Measurements from ENCODE around the gene CDKN1A. TPM values are rescaled to one million over a fixed set of nuclear protein-coding genes. Genes with fewer than 3 reads are reported as not detected.

CDKN1A gene
- 10 to 100 TPM; 31.5 to 83.0 TPM for total RNA-seq
- long read RNA-seq, transcript CDKN1A-201 (3 exons, 2,180 nt), result major isoform, 131 of 152 reads
- long read RNA-seq, transcript CDKN1A-203 (3 exons, 2,267 nt), result minor isoform, 6 of 152 reads
- long read RNA-seq, partial matches to known transcripts, result 12 of 152 reads
- long read RNA-seq, other reads (novel, unspliced or antisense), result 3 of 152 reads

DNA sequence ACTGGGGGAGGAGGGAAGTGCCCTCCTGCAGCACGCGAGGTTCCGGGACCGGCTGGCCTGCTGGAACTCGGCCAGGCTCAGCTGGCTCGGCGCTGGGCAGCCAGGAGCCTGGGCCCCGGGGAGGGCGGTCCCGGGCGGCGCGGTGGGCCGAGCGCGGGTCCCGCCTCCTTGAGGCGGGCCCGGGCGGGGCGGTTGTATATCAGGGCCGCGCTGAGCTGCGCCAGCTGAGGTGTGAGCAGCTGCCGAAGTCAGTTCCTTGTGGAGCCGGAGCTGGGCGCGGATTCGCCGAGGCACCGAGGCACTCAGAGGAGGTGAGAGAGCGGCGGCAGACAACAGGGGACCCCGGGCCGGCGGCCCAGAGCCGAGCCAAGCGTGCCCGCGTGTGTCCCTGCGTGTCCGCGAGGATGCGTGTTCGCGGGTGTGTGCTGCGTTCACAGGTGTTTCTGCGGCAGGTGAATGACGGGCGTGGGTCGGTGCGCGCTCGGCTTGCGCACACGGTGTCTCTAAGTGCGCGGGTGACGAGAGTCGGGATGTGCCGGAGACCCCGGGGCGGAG is at the start of gene CDKN1A:
CDKN1A (plus strand) TSS at position 227 of the 555 bp plus-strand sequence. CDS start 5,388 bp downstream, outside the sequence.
- ATAC-seq (peak; percentile 83 to 87), DNase-seq (peak; percentile 94)
- intact Hi-C loops (cut with DNase I), result no loop called here

DNA sequence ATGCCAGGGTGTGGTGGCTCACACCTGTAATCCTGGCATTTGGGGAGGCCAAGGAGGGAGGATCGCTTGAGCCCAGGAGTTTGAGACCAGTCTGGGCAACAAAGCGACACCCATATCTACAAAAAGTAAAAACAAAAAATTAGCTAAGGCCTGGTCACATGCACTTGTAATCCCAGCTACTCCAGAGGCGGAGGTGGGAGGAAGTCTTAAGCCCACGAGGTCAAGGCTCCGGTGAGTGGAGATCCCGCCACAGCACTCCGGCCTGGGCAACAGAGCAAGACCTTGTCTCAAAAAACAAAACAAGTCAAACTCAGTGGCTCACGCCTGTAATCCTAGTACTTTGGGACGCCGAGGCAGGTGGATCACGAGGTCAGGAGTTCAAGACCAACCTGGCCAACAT is 48.7 kb upstream of the CDKN1A start:
- DNase-seq, result no peak
- ATAC-seq, result no peak
- intact Hi-C loops (cut with DNase I), result loop anchor here in 1 of 2 donors (10.0 kb wide), 1 partner anchor 125 kb away; no protein-coding TSS in a partner anchor

DNA sequence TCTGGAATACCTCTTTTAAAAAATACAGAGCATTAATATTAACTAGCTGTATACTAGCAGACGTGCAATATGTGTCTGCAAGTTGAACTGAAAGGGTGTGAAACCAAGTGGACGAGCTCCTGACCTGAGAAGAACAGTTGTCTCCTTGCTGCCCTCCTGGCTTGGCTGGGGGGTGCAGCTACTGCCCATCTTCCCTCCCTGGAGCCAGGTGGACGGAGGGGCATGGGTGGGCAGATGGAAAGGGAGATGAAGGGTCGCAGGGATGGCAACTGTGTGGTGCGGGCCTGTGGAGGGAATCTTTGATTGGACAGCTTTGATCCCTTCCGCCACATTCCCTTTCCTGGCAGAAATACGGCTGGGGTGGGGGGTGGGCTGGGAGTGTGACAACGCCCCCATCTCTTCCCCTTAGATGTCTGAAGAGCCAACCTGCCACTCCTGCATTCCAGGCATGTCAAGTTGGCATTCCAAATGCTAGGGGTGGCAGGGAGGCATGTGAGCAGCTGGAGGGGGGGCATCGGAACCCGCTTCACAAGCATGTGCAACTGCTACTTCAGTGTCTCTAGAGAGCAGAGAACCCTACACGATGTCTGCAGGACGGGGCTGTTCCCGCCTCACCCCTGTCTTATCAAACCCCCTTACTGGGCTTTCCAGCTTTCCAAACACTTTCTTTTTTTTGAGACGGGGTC is 47.0 kb upstream of the CDKN1A start:
- no peak for ATAC-seq
- no peak for DNase-seq
- intact Hi-C loops (cut with DNase I), result no loop called here

DNA sequence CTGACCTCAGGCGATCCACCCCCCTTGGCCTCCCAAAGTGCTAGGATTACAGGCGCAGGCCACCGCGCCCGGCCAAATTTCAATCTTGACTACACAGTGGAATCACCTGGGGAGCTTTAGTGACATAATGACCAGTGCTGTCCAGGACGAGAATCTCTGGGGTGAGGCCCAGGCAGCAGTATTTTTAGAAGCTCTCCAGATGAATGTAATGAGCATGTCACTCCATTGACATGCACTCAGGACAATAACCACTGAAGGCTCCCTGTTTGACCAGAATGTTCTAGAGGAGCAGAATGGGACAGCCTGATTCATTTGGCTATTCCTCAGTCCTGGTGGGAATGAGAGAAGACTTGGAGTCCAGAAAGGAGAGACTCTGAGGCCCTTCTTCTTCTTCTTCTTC is 45.1 kb upstream of the CDKN1A start:
- DNase-seq (no peak), ATAC-seq (peak; percentile 35 to 45)
- intact Hi-C loops (cut with DNase I), result no loop called here

DNA sequence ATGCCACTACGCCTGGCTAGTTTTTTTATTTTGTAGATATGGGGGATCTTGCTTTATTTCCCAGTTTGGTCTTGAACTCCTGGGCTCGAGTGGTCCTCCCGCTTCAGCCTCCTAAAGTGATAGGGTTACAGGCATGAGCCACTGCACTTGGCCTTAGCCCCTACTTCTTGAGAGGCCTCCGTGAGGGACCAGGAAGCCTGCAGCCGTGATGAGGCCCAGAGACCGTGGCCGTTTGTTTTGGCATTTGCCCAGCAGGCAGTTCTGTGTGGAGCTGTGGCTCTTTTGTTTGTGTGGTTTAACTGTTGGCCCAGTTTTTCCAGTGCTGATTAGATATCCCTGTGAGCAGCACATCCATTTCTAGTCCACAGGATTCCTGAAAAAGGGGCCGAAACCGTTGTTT is 44.6 kb upstream of the CDKN1A start:
- ATAC-seq (peak; percentile 83 to 84), DNase-seq (peak; percentile 89)
- intact Hi-C loops (cut with DNase I), result no loop called here

DNA sequence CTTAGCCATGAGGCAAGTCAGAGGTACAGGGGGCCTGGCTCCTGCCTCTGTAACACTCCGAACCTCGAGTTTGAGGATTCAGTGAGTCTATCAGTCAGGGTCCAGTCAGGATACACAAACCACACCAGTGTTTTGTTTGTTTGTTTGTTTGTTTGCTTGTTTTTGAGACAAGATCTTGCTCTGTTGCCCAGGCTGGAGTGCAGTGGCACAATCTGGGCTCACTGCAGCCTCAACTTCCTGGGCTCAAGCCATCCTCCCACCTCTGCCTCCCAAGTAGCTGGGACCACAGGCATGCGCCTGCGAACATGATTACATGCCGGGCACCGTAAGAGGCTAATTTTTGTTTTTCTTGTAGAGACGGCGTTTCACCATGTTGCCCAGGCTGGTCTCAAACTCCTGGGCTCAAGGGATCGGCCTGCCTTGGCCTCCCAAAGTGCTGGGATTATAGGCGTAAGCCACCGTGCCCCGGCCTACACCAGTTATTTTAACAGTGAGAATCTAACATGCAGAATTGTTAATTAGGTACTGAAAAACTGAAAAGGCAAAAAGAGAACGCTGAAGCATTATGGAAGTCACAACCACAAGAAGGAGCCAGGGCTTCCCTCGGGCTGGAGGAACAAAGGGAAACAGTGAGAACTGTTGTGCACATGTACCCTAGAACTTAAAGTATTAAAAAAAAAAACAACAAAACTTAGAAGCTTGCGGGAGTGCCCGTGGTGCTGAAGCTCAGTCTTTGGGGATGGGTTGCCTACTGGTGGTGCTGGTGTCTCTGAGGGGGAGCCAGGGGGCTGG is 44.0 kb upstream of the CDKN1A start:
- intact Hi-C loops (cut with DNase I), result no loop called here
- DNase-seq (no peak), ATAC-seq (no peak)

DNA sequence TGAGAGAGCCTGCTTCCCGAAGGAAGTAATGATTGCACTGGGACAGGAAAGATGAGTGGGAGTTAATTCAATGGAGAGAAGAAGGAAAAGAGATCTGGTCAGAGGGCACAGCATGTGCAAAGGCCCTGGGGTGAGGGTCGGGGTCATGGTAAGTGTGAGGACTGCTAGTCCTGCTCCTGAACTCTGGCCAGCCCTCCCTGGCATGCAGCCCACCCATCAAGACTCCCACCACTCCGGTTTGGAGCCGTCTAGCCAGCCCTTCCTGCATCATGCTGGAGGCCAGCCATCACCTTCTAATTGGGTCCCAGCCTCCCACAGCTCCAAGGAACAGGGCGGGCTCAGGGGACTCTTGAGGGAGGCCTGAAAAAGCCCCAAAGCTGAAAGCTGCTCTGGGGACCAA is 42.2 kb upstream of the CDKN1A start:
- no peak for ATAC-seq
- peak; percentile 42 for DNase-seq
- intact Hi-C loops (cut with DNase I), result no loop called here

DNA sequence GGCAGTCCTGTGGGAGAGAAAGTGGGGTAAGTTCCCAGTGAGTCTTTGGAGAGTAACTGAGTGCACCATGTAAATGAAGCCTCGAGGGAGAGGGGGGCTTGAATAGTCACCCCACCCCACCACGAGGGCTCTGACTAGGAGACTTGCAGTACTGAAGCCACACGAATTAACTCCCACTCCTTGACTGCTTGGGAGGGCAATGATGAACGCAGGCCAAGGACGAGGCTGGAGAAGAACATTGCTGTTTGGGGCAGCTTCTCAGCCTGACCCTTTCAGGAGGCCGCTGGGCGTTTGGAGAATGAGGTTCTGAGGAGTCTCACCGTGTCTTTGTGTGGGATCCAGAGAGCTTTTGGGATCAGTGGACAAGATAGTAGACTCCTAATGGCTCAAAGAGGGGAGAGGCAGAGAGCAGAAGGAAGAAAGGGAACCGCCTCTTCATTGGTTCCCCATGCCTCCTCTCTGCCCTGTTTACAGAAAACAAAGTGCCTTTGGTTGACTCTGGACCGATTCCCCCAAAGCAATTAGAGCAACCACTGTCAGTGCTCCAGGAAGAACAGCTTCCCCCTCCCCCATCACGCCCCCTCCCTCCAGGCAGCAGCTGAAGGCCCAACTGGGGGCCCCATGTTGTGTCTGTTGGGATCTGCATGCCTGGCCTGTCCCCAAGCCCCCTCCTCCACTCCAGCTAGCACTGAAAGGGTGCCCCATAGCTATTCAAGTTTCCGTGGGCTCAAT is 41.7 kb upstream of the CDKN1A start:
- intact Hi-C loops (cut with DNase I), result no loop called here
- DNase-seq, result no peak
- ATAC-seq, result no peak

DNA sequence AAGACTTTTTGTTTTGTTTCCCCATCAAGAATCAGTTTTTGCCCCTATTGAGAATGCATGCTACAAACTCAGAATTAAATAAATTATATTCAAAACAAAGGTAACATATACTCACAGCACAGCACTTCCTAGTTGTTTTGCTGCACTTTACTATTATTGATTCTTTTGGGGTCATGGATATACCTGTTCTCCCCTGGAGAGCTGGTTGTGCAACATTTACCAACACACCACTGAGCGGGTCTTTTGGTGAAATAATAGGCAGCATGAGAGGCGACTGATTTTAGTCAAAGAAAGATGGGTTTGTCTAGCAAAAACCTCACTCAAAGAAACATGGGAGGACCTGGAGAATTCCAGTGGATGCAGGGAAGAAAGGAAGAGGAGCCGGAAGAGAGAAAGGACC is 39.9 kb upstream of the CDKN1A start:
- no peak for DNase-seq
- intact Hi-C loops (cut with DNase I), result no loop called here
- no peak for ATAC-seq

DNA sequence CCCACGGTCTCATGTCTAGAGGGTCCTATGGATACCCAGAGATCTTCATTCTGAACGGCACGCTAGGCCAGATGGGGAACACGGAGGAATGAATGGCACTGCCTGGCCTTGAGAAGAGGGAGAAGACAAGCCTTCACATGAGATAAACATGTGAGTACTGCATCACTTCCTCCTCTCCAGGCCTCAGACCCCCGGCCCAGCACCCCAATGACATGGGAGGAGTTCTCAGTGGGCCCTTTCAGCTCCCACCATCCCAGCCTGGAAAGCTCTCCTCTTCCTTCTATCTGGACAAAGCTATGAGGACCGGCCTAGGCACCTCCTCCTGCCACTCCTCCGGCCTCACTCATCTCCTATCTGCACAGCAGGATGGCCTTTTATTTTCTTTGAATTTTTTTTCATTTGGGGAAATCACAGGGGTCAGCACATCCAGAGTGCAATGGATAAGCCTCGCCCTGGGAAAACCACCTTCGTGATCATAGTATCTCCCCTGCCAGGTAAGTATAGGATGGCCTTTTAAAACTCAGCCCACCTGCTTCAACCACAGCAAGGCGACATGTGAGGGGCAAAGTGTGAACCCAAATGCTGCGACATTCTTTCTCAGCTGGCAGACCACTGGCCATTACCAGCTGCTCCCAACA is 39.2 kb upstream of the CDKN1A start:
- DNase-seq (no peak), ATAC-seq (no peak)
- intact Hi-C loops (cut with DNase I), result no loop called here

DNA sequence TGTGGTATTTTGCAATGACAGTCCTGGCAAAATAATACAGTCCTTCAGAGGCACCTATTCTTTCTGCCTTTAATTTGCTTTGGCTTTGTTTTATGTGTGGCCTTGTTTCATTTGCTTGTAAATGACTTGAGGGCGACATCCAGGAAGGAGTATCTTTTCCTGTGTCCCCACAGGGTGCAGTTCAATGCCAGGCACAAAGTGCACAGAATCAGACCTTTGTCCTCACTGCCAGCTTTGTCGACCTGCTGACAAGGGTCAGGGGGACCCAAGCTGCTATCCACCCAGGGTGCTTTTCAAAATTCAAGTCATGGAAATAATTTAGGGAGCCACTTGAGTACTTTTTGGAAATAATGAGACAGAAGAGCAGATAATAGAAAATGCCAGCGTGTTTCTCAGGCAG is 37.0 kb upstream of the CDKN1A start:
- intact Hi-C loops (cut with DNase I), result no loop called here
- ATAC-seq (no peak), DNase-seq (no peak)

DNA sequence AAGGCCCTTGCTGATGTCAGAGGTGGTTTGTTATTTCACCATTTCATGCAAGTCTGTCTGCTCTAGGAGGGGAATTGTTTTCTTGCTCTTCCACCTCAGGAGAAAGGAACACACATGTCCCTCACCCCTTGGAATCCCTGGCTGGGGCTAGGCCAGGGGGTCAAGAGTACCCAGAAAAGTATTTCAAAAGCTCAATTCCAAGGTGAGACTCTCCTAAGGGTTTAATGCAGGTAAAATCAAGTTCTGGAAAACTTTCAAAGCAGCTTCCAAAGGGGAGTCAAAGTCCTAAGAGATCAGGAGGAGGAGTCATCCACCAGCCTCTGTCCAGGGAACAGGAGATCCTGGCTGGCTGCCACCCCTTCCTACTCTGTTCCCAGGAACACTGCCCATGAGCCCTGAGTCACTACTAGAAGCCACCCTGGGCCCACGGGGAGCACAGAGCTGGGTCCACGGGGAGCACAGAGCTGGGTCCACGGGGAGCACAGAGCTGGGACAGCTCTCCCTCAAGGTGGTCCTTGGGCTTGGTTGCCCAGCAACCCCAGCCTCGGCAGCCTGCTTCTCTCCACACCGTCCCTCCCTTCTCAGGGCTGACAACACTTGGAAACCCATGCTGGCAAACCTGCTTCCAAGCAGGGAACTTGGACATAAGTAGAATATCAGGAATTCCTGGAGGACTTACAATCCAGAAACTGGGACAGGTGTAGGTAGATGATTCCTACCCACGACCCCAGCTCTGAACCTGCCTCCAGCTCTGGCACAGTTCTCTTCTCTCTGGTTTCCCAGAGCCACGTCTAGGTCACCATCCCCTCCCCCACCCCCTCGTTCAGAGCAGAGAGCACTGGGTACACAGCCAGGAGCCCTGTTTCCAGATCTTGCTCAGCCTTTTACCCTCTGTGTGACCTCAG is 35.3 kb upstream of the CDKN1A start:
- ATAC-seq, result peak; percentile 89 to 98
- DNase-seq, result peak; percentile 92
- intact Hi-C loops (cut with DNase I), result no loop called here

DNA sequence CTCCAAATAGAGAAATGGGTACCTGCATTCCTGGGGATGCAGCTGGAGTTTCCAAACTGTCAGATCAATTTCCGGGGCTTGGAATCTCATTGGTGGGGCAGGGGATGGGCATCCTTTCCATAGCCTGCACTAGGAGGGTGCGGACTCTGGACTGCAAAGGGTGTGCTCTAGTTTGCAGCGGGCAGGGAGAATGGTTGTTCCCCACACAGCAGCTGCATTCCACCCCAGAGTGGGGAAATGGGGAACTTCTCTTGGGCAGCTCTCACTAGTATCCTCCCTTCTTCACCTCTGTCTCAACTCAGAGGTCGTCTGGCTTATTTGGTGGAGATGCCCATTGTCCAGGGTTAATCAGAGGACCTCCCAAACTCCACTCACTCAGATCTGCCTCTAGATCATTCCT is 34.5 kb upstream of the CDKN1A start:
- no peak for DNase-seq
- intact Hi-C loops (cut with DNase I), result no loop called here
- ATAC-seq, result peak in 1 of 2 donors; percentile 45

DNA sequence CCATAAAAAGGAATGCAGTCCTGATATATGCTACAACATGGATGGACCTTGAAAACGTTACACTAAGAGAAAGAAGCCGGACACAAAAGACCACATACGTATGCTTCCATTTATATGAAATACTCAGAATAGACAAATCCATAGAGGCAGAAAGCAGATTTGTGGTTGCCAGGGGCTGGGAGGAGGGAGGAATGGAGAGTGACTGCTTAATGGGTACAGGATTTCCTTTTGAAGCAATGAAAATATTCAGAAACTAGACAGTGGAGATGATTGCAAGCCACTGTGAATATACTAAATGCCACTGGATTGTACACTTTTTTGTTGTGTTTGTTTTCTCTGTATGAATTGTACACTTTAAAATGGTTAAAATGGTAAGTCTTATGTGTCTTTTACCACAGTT is 29.4 kb upstream of the CDKN1A start:
- DNase-seq (no peak), ATAC-seq (no peak)
- intact Hi-C loops (cut with DNase I), result no loop called here

DNA sequence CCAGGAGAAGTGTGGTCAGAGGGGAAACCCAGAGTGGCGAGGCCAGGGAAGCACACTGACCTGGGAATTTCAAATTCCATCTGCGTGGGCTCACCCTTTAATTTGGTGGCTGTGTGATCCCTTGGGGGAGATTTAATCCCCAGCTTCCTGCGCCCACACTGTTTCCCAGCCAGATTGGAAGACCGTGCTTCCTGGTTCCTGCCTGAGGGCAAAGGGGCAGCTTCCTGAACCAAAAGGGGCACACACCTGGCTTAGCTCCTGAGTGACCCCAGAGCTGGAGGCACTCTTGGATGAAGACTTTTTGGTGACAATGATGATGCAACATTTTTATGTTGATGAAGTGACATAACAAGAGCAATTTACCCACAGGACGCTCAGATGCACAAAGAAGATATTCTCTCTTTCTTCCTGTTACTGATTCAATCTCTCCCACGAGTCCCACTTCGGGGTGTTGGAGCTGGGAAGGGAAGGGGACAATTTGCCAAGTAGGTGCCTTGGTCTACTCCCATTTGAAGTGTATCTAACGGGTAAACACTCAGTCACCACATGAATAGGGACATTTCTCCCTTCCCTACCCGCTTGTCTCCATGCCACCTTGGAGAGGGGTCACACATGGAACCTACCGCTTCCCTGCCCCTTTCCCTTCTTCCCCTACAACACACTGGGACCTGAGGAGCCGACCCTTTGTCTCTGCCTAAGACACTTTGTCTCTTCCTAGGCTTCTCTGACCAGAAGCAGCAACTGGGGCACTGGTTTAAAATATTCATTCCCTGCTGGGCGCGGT is 28.6 kb upstream of the CDKN1A start:
- DNase-seq (no peak), ATAC-seq (peak in 1 of 2 donors; percentile 34)
- intact Hi-C loops (cut with DNase I), result no loop called here

DNA sequence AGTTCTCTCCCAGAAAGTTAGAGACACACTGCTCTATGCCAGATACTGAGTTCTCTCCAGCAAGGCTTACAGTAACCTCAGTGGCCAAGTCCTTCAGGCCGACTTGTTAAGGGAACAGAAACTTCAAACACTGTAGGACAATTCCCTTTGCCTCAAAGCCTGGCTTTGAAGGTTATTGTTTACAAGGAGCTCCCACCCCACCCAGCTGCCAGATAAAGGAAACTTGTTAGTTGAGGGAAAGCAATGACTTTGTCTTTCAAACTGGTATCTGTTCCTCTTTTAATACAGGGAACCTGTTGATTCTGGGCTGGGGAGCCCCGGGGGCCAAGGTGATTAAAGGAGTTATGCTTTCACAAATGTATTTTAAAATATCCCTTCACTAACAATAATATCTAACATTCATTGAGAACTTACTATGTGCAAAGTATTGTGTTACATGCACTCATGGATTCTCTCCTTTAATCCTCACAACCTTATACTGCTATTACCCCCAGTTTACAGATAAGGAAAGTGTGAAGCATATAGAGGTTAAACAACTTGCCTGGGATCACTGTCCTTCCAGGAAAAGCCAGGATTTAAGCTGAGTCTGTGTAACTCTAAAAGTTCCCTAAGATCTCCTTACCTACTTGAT is 27.6 kb upstream of the CDKN1A start:
- ATAC-seq, result peak; percentile 15 to 32
- intact Hi-C loops (cut with DNase I), result no loop called here
- DNase-seq, result no peak

All from left cardiac atrium (tissue), 4 donors.